HG02610 (cell line): Measurements from ENCODE around the gene MSI2.
"Not testable (repeated sequence)": the region's sequence is repeated elsewhere in the genome, so short reads cannot be mapped to it uniquely, and the experiment has no call there.

Experiments
- ATAC-seq: cut with Tn5 transposase; IDR thresholded peaks from one replicate; pipeline ENCODE4 v1.9.1; 2021; ENCODE audit warnings: mild to moderate bottlenecking, moderate library complexity; ENCODE audit not compliant: unreplicated experiment

The MSI2 gene

GRCh38 chr17:57255776-57256681 lies at the start of gene MSI2:
Gene MSI2, plus strand, starts transcription at chr17:57256523. Its CDS starts 220 bp downstream, at chr17:57256743.
- ATAC-seq: peak; percentile 66

- ATAC-seq: no peak
Observed at GRCh38 chr17:57206928-57207327, 49.4 kb upstream of the MSI2 start.

GRCh38 chr17:57207396-57207795 lies 48.9 kb upstream of the MSI2 start:
- ATAC-seq: no peak

GRCh38 chr17:57210224-57210553 lies 46.1 kb upstream of the MSI2 start:
- ATAC-seq: no peak

- no peak for ATAC-seq
Observed at GRCh38 chr17:57210972-57211411, 45.3 kb upstream of the MSI2 start.

- ATAC-seq: no peak
Observed at GRCh38 chr17:57211543-57211942, 44.8 kb upstream of the MSI2 start.

GRCh38 chr17:57213180-57213825 lies 43.0 kb upstream of the MSI2 start:
- no peak for ATAC-seq

GRCh38 chr17:57215317-57215716 lies 41.0 kb upstream of the MSI2 start:
- ATAC-seq: no peak

GRCh38 chr17:57221366-57222350 lies 34.7 kb upstream of the MSI2 start:
- no peak for ATAC-seq

GRCh38 chr17:57222422-57222821 lies 33.9 kb upstream of the MSI2 start:
- ATAC-seq: not testable (repeated sequence)

GRCh38 chr17:57225127-57225526 lies 31.2 kb upstream of the MSI2 start:
- no peak for ATAC-seq

- no peak for ATAC-seq
Observed at GRCh38 chr17:57226793-57227192, 29.5 kb upstream of the MSI2 start.

GRCh38 chr17:57228911-57229310 lies 27.4 kb upstream of the MSI2 start:
- ATAC-seq: no peak

GRCh38 chr17:57234061-57234738 lies 22.1 kb upstream of the MSI2 start:
- no peak for ATAC-seq

GRCh38 chr17:57234739-57235092 lies 21.6 kb upstream of the MSI2 start:
- ATAC-seq: no peak

- ATAC-seq: no peak
Observed at GRCh38 chr17:57235124-57235523, 21.2 kb upstream of the MSI2 start.

- no peak for ATAC-seq
Observed at GRCh38 chr17:57236686-57237299, 19.5 kb upstream of the MSI2 start.

GRCh38 chr17:57240648-57241047 lies 15.7 kb upstream of the MSI2 start:
- ATAC-seq: no peak

GRCh38 chr17:57242148-57242547 lies 14.2 kb upstream of the MSI2 start:
- no peak for ATAC-seq

GRCh38 chr17:57243171-57243622 lies 13.1 kb upstream of the MSI2 start:
- ATAC-seq: no peak
